22Rv1 (cell line): ENCODE results near the gene CSF1R.

ENCODE experiments used
- CTCF ChIP-seq: fragments of 450-650 bp; IDR thresholded peaks from 2 replicates; pipeline ENCODE4 v1.5.1; 2017; ENCODE audit warnings: mild to moderate bottlenecking
- ZFX ChIP-seq: fragments of 450-650 bp; IDR thresholded peaks from 2 replicates; pipeline ENCODE4 v1.6.1; 2017; ENCODE audit warnings: antibody characterized with exemption, borderline replicate concordance

GRCh38 chr5:150044712-150045111 lies 41.6 kb downstream of the CSF1R start:
- TF ChIP-seq CTCF, result no peak
- no peak for TF ChIP-seq ZFX
